Mesodermal cell (in vitro differentiated cells): ENCODE measurements around the gene IGLON5.

Experiments used
- H3K27ac ChIP-seq: 2 replicates; pipeline ENCODE4 v1.7.0; 2013; ENCODE audit warnings: mild to moderate bottlenecking, low read depth, low read length, moderate library complexity; ENCODE audit not compliant: severe bottlenecking
- H3K36me3 ChIP-seq: 2 replicates; pipeline ENCODE4 v1.7.1; 2013; ENCODE audit warnings: mild to moderate bottlenecking, low read length, moderate library complexity; ENCODE audit not compliant: control insufficient read depth, insufficient read depth
- H3K4me1 ChIP-seq: one replicate; pipeline ENCODE4 v1.7.1; 2013; ENCODE audit warnings: mild to moderate bottlenecking, low read length; ENCODE audit not compliant: insufficient read depth, control insufficient read depth, poor library complexity, severe bottlenecking
- H3K4me3 ChIP-seq: 2 replicates; pipeline ENCODE4 v1.7.0; 2013; ENCODE audit warnings: low read length, control low read depth, mild to moderate bottlenecking; ENCODE audit not compliant: insufficient read depth, poor library complexity, severe bottlenecking; ENCODE audit errors: extremely low read depth
- H3K9me3 ChIP-seq: 2 replicates; pipeline ENCODE4 v1.7.1; 2013; ENCODE audit warnings: mild to moderate bottlenecking, low read length, moderate library complexity; ENCODE audit not compliant: control insufficient read depth
- WGBS, 2 experiments: methylation state at CpG; one replicate each; pipeline ENCODE4 v1.1.5; 2013; ENCODE audit warnings: missing lambda C conversion rate in 2 of 2; ENCODE audit not compliant: insufficient coverage in 2 of 2; 5-methylcytosine and 5-hydroxymethylcytosine counted together

The IGLON5 gene

DNA sequence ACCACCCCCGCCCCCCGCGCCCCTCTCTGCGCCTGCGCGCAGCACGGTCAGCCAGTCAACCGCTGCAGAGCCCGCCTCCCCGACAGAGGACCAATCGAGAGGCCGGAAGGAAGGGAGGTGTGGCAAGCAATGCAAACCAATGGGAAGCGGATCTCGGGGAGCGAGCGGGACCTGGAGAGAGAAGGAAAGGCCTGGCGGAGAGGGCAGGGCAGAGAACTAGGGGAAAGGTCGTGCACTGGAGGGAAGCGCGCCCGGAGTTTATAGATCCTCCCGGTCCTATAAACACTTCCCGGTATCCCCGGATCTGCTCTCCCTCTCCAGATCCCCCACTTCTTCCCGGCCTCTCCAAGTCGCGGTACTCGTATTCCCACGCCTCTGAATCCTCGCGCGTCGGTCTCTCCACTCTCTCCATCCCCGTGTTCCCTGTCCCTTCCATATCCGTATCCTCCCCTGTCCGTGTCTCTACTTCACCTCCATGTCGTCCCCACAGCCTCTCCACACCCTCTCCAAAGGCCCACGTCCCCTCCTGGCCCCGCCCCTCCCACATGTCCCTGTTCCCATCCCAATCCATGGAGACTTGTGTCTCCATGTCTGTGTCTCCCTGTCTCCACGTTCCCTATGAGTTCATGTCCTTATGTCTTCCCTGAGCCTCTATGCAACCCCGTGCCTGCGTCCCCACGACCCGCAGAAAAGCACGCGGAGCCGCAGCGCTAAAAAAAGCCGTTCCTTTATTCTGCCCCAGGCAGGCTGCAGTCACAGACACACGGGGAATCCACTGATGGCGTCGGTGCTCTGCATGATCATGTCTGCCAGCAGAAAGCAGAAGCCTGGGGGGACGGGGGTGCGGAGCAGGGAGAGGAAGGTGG is 55.2 kb downstream of the IGLON5 start:
- peak overlapping the region; percentile 96 for H3K4me3 ChIP-seq
- H3K4me1 ChIP-seq, result peaks cover 36% of the 10 kb centered on the region
- no peaks in the 10 kb centered on the region for H3K9me3 ChIP-seq
- H3K27ac ChIP-seq, result peak overlapping the region; percentile 97
- H3K36me3 ChIP-seq, result no peaks in the 10 kb centered on the region
- WGBS, 2 experiments, result 0 to 1% methylated on average over 44 to 45 of the region's 54 CpGs

DNA sequence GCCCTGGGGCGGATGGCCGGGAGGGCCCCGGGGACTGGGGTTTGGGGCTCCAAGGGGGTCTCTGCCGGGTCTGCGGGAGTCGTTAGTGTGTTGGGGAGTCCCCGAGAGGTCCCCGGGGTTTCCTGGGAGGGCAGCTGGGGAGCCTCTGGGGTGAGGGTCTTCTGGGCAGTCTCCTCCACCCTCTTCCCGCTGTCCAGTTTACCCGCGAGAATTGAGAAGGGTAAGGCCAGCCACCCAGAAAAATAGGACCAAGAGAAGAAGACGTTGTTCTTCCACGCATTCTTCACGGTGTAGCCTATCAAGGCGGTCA is 55.8 kb downstream of the IGLON5 start:
- Histone ChIP-seq H3K27ac (peak overlapping the region; percentile 97), H3K9me3 (no peaks in the 10 kb centered on the region), H3K4me3 (peak overlapping the region; percentile 96), H3K4me1 (peaks cover 36% of the 10 kb centered on the region), H3K36me3 (no peaks in the 10 kb centered on the region)
- WGBS, 2 experiments, result 0% methylated on average over 8 to 10 of the region's 15 CpGs

DNA sequence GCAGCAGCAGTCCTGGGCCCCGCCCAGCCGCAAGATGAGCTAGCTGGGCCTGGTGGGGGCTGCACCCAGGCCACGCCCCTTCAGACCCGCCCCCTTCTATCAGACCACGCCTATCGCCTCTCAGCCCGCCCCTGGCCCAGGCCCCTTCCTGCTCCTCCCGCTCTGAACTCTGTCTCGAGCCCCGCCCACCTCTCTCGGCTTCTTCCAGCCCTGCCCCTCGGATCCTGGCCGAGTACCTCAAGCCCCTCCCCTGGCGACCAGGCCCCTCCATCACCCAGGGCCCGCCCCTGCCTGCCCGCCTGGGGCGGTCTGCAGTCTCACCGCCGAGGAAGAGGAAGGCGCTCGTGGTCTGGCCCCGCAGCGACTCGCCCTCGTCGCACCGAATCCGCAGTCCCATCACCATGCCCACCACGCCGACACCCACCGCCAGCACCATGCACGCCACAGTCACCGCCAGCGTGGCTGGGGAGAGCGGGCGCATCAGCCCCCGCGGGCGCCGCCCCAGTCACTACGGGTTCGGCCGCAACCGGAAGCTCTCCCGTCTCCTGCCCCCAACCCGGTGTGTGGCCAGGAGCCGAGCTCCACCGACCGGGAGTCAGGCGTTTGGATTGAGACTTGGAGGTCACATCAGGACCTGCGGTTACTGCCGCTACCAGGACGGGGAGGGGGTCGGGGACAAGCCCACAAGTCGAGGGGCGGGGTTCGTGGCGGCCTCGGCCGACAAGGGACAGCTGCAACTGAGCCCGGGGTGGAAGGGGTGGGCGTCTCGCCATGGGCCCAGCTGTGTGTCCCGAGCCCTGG is 56.3 kb downstream of the IGLON5 start:
- Histone ChIP-seq H3K36me3 (no peaks in the 10 kb centered on the region), H3K4me1 (peaks cover 33% of the 10 kb centered on the region), H3K4me3 (peak overlapping the region; percentile 96), H3K27ac (peak overlapping the region; percentile 97), H3K9me3 (no peaks in the 10 kb centered on the region)
- 0 to 1% methylated on average over 51 to 54 of the region's 64 CpGs for WGBS, 2 experiments

DNA sequence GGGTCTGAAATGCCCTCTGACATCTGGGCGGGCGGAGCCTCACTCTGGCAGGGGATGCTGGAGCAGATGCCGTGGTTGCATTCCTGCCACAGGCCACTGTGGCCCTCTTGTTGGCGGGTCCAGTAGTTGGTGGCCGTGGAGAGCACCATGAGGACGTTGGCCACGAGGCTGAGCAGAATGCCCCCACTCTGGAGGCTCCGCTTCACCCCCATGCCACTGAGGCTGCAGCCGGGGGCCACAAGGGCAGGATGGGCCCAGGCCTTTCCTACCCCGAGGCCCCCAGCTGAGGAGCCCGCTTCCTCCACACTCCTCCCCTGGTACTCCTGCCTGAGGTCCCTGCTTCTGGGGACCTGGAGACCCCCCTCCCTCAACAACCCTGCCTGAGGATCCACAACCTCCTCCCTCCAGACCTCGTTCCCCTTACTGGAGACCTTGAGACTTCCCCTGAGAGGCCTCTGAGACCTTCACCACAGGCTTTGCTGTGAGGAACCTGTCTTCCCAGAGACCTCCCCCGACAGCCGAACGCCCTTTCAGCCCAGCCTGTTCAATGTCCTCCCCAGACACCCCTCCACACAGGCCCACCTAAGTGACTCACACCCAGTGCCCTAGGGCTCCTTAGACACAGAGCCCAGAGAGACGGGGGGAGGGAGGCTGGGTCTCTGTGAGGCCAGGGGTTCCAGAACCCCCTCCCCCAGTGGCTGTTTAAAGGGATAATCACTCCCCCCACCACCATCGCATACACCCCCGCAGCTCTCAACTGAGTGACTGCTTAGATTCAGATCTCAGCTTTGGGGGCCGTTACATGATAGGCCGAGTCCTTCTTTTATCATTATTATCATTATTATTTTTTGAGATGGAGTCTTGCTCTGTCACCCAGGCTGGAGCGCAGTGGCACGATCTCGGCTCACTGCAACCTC is 57.2 kb downstream of the IGLON5 start, which contains the start of gene CLDND2:
Gene CLDND2, minus strand, starts transcription at position 638 of the 917 bp plus-strand sequence. Its CDS starts 426 bp downstream, at position 212.
- Histone ChIP-seq H3K4me3 (peak within 1 kb of the TSS; percentile 96), H3K9me3 (no peaks in the 10 kb centered on the region), H3K4me1 (peaks cover 27% of the 10 kb centered on the region), H3K36me3 (no peaks in the 10 kb centered on the region), H3K27ac (peak within 1 kb of the TSS; percentile 91)
- 47 to 59% methylated on average over 11 to 12 of the region's 23 CpGs for WGBS, 2 experiments

DNA sequence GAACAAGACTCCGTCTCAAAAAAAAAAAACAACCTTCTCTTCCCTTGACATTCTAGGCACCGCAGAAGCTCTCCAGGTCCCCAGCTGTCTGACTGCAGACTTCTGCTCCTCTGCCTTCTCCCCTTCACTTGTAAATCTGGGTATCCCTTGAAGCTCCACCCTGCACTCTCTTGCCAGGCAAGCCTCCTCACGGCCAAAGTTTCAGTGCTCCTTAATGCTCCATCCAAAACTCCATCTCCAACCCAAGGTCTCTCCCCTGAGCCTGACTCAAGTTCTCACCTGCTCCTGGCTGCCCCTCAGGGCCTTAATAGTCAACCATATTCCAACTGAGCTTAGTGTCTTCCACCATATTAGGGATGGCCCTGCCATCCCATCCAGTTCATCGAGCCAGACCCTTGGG is 58.8 kb downstream of the IGLON5 start:
- Histone ChIP-seq H3K27ac (no peak overlapping the region), H3K4me3 (no peak overlapping the region), H3K36me3 (no peaks in the 10 kb centered on the region), H3K4me1 (peaks cover 17% of the 10 kb centered on the region), H3K9me3 (no peaks in the 10 kb centered on the region)
- 88 to 92% methylated on average over 4 of the region's 4 CpGs for WGBS, 2 experiments

DNA sequence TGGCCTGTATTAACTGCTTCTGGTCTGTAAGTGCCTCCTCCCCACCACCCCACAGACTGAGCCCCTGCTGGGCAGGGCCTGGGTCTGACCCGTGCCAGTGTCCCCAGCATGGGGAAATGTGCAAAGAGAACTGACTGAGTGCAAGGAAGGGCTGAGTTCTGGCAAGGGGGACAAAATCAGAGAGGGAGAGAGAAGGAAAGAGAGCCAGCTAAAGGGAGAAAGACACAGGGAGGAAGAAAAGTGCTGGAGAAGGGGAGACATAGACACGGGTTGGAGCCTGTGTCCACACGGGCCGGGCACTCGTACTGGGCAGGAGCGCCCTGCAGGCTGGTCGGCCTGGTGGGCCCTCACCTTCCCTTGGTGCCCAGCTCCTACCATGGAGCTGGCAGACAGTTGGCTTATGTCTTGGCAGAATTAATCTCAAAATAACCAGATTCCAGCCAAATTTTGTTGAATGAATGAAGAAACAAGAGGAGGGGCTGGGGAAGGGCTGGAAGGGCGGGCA is 59.8 kb downstream of the IGLON5 start:
- Histone ChIP-seq H3K4me3 (no peak overlapping the region), H3K36me3 (no peaks in the 10 kb centered on the region), H3K4me1 (peaks cover 12% of the 10 kb centered on the region), H3K9me3 (no peaks in the 10 kb centered on the region), H3K27ac (no peak overlapping the region)
- 86 to 94% methylated on average over 6 to 7 of the region's 8 CpGs for WGBS, 2 experiments

DNA sequence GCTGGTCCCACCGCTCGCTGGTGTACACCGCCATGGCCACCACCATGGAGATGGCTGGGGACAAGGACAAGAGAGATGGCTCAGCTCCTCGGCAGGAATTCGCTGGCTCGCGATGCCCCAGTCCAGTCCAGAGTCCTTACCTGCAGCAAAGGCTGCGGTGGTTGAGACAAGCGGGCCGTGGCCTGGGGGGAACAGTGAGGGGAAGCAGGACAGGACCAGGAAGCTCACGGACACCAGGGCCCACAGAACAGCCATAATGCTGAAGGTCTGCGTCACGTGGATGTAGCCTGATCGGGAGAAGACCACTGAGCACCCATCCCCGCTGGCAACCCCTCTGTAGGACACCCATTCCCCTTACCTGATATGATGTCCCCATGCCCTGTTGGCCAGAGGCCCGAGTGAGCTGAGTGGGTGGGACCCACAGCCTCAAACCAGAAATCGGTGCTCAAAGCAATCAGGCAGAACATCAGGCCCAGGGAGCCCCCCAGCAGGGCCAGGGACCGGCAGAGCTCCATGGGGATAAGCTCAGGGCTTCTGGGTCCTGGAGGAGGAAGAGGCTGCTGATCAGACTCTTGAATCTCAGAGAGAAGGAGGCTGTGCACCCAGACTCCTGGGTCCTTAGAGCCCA is 60.7 kb downstream of the IGLON5 start:
- WGBS, 2 experiments, result 93 to 97% methylated on average over 15 to 17 of the region's 18 CpGs
- no peaks in the 10 kb centered on the region for H3K9me3 ChIP-seq
- H3K36me3 ChIP-seq, result no peaks in the 10 kb centered on the region
- H3K27ac ChIP-seq, result no peak overlapping the region
- peaks cover 12% of the 10 kb centered on the region for H3K4me1 ChIP-seq
- H3K4me3 ChIP-seq, result no peak overlapping the region

DNA sequence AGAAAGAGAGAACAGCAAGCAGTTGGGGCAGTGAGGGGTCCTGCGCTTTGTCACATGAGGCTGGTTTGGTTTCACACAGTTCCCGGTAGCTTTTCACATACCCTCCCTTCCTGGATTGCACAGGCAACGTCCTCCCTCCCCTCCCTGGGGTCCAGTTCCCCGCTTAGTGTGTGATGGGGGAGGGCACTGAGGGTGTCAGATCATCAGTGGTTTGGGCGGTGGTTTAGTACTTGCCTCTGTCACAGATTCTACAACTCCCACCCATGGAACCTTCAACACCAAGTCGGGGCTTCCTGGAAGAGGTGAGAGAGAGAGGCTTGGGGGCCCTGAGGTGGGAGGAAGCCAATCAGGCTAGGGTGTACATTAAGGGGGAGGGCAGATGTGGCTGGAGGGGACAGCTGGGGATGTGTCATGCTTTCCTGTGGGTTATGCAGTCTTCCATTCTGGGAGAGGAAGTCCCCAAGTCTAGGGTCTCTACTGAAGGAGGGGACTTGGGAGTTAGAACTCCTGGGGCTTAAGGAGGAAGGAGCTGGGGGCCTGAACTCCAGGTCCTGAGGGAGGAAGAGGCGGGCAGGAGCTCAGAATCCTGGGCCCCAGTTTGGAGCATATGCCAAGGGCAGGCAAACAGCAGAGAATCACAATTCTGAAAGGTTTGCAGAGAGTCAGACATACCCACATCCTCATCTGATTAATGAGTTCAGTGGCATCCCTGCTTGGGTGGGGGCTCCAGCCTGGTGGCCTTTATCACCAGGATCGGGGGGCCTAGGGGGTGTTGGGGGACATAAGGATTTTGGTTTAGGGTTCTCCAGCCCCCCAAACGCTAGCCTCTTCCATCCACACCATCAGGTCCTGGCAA is 61.4 kb downstream of the IGLON5 start, which contains the start of gene NKG7:
Gene NKG7, minus strand, starts transcription at position 6 of the 856 bp plus-strand sequence. CDS start 119 bp downstream, outside the sequence.
- Histone ChIP-seq H3K4me1 (peaks cover 12% of the 10 kb centered on the region), H3K27ac (no peak within 1 kb of the TSS), H3K9me3 (no peaks in the 10 kb centered on the region), H3K36me3 (no peaks in the 10 kb centered on the region), H3K4me3 (no peak within 1 kb of the TSS)
- 80 to 89% methylated on average over 1 of the region's 9 CpGs for WGBS, 2 experiments

DNA sequence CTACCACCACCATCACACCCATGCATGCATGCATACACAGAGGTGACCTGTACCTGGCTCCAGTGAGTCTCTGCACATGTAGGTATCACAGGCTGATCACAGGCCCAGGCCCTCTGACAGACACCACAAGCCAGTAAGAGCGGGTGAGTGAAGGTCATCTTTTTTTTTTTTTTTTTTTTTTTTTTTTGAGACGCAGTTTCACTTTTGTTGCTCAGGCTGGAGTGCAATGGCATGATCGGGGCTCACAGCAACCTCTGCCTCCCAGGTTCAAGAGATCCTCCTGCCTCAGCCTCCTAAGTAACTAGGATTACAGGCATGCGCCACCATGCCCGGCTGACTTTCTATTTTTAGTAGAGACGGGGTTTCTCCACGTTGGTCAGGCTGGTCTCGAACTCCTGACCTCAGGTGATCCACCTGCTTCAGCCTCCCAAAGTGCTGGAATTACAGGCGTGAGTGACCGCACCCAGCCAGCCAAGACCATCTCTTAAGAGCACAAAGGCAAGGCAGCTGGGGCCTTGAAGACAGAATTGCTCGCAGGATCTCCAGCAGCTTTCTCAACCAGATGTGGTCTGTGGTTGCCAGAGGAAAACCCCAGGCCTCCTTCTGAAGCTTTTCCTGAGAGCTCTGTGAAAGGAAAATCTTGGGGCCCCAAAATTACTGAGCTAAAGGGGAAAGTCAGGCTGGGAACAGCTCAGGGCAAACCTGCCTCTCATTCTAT is 64.2 kb downstream of the IGLON5 start:
- Histone ChIP-seq H3K36me3 (no peaks in the 10 kb centered on the region), H3K4me3 (no peak overlapping the region), H3K4me1 (peaks cover 4% of the 10 kb centered on the region), H3K27ac (no peak overlapping the region), H3K9me3 (no peaks in the 10 kb centered on the region)
- 82 to 84% methylated on average over 8 to 9 of the region's 11 CpGs for WGBS, 2 experiments
